ENCODE measurements around the gene AIF1L. TPM values are rescaled to one million over a fixed set of nuclear protein-coding genes. Genes with fewer than 3 reads are reported as not detected.

Gene AIF1L
- total RNA-seq, 1 donor from 2014 or later, result 23.7 TPM

DNA sequence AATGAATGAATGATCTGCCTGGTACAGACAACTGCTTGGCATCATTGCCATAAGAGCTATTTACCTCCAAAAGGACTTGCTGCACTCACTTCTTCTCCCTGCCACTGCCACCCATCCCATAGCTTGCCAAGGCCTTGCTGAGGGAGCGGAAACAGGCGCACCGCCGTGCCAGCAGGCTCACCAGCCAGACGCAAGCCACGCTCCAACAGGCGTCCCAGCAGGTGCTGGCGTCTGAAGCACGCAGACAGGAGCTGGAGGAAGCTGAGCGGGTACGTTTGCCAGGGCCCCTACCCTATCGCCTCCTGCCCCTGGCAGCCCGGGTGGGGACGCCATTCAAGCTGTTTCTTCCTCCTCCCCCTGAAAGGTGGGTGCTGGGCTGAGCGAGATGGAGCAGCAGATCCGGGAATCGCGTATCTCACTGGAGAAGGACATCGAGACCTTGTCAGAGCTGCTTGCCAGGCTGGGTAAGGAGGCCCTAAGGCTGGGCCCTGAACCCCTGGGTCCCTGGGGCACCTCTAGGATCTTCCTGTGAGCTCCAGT, 8.9 kb upstream of the AIF1L start:
- Histone ChIP-seq H3K9me3 (ENCODE audit: insufficient read depth, low read depth, low read length) (no peaks in the 10 kb centered on the region), H3K27ac (ENCODE audit: low read depth, low read length) (no peak overlapping the region), H3K9ac (ENCODE audit: low read length) (no peak overlapping the region), H3K27me3 (ENCODE audit: insufficient read depth, low read length) (peaks cover 6% of the 10 kb centered on the region), H3K79me2 (ENCODE audit: insufficient read depth, low read length) (no peaks in the 10 kb centered on the region), H3K4me3 (ENCODE audit: insufficient read depth, low read depth, low read length) (no peak overlapping the region), H3K36me3 (ENCODE audit: insufficient read depth, low read length) (no peaks in the 10 kb centered on the region), H2AFZ (ENCODE audit: low read depth, low read length) (no peak overlapping the region), H4K20me1 (ENCODE audit: insufficient read depth, low read length) (no peaks in the 10 kb centered on the region), H3K4me2 (ENCODE audit: low read length) (no peak overlapping the region), H3K4me1 (ENCODE audit: insufficient read depth, low read length) (no peaks in the 10 kb centered on the region)
- Mint-ChIP-seq H3K27ac (ENCODE audit: unreplicated experiment) (no peak overlapping the region), H3K4me3 (ENCODE audit: unreplicated experiment) (no peak overlapping the region), H3K27me3 (ENCODE audit: low read depth, unreplicated experiment) (peaks cover 30% of the 10 kb centered on the region), H3K4me1 (ENCODE audit: low read depth, unreplicated experiment) (no peaks in the 10 kb centered on the region), H3K9me3 (ENCODE audit: unreplicated experiment) (no peaks in the 10 kb centered on the region), H3K36me3 (ENCODE audit: low read depth, unreplicated experiment) (no peaks in the 10 kb centered on the region)
- DNase-seq (ENCODE audit: low read depth) (no peak), FAIRE-seq (no peak)
- TF ChIP-seq EZH2 (IDR thresholded peaks at IDR 0.05; ENCODE audit: insufficient read depth, low read length), result no peak
- TF ChIP-seq, protein P1, sequence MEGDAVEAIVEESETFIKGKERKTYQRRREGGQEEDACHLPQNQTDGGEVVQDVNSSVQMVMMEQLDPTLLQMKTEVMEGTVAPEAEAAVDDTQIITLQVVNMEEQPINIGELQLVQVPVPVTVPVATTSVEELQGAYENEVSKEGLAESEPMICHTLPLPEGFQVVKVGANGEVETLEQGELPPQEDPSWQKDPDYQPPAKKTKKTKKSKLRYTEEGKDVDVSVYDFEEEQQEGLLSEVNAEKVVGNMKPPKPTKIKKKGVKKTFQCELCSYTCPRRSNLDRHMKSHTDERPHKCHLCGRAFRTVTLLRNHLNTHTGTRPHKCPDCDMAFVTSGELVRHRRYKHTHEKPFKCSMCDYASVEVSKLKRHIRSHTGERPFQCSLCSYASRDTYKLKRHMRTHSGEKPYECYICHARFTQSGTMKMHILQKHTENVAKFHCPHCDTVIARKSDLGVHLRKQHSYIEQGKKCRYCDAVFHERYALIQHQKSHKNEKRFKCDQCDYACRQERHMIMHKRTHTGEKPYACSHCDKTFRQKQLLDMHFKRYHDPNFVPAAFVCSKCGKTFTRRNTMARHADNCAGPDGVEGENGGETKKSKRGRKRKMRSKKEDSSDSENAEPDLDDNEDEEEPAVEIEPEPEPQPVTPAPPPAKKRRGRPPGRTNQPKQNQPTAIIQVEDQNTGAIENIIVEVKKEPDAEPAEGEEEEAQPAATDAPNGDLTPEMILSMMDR (IDR thresholded peaks at IDR 0.05; ENCODE audit: insufficient read depth, low read depth, low read length), result no peak

DNA sequence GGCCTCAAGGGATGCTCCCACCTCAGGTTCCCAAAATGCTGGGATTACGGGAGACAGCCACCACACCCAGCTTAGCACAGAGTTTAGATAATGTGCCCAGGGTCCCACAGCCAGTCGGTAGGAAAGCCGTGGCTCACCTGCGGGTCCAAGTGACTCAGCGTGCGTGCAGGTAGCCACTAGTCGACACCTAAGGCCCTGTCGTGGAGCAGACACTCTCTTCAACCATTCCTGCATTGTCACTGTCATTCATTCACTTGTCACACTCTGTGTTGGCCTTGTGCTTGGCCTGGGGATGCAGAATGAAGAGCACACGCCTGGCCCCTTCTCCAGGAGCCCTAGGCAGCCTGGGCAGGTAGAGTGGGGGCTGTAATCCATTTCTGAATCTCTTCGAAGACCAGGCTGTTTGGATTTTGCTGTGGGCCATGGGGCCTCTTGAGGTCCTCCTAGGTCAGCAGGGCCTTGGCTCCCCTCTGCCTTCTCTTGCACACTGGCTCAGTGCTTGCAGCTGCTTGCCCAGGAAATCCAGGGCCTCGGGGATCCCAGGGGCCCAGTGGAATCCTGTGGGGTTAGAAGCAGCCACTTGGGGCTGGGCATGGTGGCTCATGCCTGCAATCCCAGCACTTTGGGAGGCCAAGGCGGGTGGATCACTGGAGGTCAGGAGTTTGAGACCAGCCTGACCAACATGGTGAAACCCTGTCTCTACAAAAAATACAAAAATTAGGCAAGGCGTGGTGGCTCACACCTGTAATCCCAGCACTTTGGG, 6.1 kb upstream of the AIF1L start:
- TF ChIP-seq, protein P1 (IDR thresholded peaks at IDR 0.05; ENCODE audit: insufficient read depth, low read depth, low read length), result no peak
- no peak for TF ChIP-seq EZH2 (IDR thresholded peaks at IDR 0.05; ENCODE audit: insufficient read depth, low read length)
- H3K27ac ChIP-seq (ENCODE audit: low read depth, low read length), result no peak overlapping the region
- Mint-ChIP-seq H3K36me3 (ENCODE audit: low read depth, unreplicated experiment) (no peaks in the 10 kb centered on the region), H3K27me3 (ENCODE audit: low read depth, unreplicated experiment) (peaks cover 37% of the 10 kb centered on the region), H3K9me3 (ENCODE audit: unreplicated experiment) (no peaks in the 10 kb centered on the region), H3K27ac (ENCODE audit: unreplicated experiment) (no peak overlapping the region), H3K4me3 (ENCODE audit: unreplicated experiment) (no peak overlapping the region), H3K4me1 (ENCODE audit: low read depth, unreplicated experiment) (no peaks in the 10 kb centered on the region)
- no peak overlapping the region for H3K4me2 ChIP-seq (ENCODE audit: low read length)
- H3K27me3 ChIP-seq (ENCODE audit: insufficient read depth, low read length), result peaks cover 15% of the 10 kb centered on the region
- no peaks in the 10 kb centered on the region for H3K79me2 ChIP-seq (ENCODE audit: insufficient read depth, low read length)
- no peak overlapping the region for H3K9ac ChIP-seq (ENCODE audit: low read length)
- DNase-seq (ENCODE audit: low read depth) (no peak), FAIRE-seq (no peak)
- H4K20me1 ChIP-seq (ENCODE audit: insufficient read depth, low read length), result no peaks in the 10 kb centered on the region
- H2AFZ ChIP-seq (ENCODE audit: low read depth, low read length), result no peak overlapping the region
- no peaks in the 10 kb centered on the region for H3K4me1 ChIP-seq (ENCODE audit: insufficient read depth, low read length)
- no peaks in the 10 kb centered on the region for H3K9me3 ChIP-seq (ENCODE audit: insufficient read depth, low read depth, low read length)
- H3K4me3 ChIP-seq (ENCODE audit: insufficient read depth, low read depth, low read length), result no peak overlapping the region
- H3K36me3 ChIP-seq (ENCODE audit: insufficient read depth, low read length), result no peaks in the 10 kb centered on the region

Data from astrocyte (in vitro differentiated cells and primary cell).